ENCODE measurements around the gene TM9SF1. TPM values are rescaled to one million over a fixed set of nuclear protein-coding genes. Genes with fewer than 3 reads are reported as not detected.

Gene TM9SF1
- total RNA-seq, 1 experiment from 2014 or later: 44.7 TPM

DNA sequence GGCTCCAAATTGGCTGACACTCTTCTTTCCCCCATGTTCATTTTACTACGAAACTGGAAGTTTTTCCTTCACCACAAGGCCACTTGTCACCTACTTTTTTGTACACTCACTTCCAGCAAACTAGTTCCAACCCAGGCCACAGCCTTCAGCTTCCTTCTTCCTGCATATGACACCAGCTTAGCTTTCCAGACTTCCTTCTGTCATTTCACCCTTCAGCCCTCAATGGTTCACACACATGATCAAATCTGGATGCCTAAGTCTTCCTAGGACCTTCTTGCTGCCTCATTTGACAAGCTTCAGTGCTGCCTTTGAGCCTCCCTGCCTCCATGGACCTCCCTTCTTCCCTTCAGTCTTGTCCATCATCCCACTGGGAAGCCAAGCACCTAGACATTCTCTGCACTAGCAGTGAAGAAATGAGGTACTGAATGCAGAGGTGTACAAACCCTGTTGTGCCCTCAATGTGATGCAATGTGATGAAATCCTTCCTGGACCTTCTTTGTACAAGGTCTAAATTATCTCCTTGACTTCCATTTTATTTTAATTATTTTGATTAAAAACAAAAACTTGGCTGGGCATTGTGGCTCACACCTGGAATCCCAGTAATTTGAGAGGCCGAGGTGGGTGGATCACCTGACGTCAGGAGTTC, 27.6 kb downstream of the TM9SF1 start:
- intact Hi-C loops (cut with micrococcal nuclease; ENCODE audit: unreplicated experiment) (no loop called here), in situ Hi-C loops (cut with HindIII; ENCODE audit: low pct_unique_long_range_greater_than_20kb, low sequenced_read_pairs) (no loop called here)
- H3K4me1 ChIP-seq (ENCODE audit: control insufficient read depth, insufficient read depth, low read length): no peaks in the 10 kb centered on the region
- POLR2A ChIA-PET: no interaction called here
- no peaks in the 10 kb centered on the region for H3K9me3 ChIP-seq (ENCODE audit: control insufficient read depth, insufficient read depth, low read depth, low read length)
- BruUV-seq (replicated peaks): no TSS peak
- DNase-seq (ENCODE audit: low read depth, low spot score) (no peak), ATAC-seq (no peak)
- no peak overlapping the region for H3K4me3 ChIP-seq (ENCODE audit: low read depth in 2 of 2, low read length in 2 of 2)
- TF ChIP-seq, protein P1, sequence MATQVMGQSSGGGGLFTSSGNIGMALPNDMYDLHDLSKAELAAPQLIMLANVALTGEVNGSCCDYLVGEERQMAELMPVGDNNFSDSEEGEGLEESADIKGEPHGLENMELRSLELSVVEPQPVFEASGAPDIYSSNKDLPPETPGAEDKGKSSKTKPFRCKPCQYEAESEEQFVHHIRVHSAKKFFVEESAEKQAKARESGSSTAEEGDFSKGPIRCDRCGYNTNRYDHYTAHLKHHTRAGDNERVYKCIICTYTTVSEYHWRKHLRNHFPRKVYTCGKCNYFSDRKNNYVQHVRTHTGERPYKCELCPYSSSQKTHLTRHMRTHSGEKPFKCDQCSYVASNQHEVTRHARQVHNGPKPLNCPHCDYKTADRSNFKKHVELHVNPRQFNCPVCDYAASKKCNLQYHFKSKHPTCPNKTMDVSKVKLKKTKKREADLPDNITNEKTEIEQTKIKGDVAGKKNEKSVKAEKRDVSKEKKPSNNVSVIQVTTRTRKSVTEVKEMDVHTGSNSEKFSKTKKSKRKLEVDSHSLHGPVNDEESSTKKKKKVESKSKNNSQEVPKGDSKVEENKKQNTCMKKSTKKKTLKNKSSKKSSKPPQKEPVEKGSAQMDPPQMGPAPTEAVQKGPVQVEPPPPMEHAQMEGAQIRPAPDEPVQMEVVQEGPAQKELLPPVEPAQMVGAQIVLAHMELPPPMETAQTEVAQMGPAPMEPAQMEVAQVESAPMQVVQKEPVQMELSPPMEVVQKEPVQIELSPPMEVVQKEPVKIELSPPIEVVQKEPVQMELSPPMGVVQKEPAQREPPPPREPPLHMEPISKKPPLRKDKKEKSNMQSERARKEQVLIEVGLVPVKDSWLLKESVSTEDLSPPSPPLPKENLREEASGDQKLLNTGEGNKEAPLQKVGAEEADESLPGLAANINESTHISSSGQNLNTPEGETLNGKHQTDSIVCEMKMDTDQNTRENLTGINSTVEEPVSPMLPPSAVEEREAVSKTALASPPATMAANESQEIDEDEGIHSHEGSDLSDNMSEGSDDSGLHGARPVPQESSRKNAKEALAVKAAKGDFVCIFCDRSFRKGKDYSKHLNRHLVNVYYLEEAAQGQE (IDR thresholded peaks at IDR 0.05; ENCODE audit: insufficient read depth in 1 of 2, low read depth in 2 of 2, low read length in 1 of 2): no peak
- TF ChIP-seq CTCF (IDR thresholded peaks at IDR 0.05) (no peak), SIN3A (IDR thresholded peaks at IDR 0.05; ENCODE audit: borderline replicate concordance, insufficient read depth, low read depth, low read length) (no peak), POLR2AphosphoS5 (IDR thresholded peaks at IDR 0.05; ENCODE audit: low read depth, low read length) (no peak), TCF7L2 (IDR thresholded peaks at IDR 0.05; ENCODE audit: low read depth, low read length) (no peak)
- no peaks in the 10 kb centered on the region for H3K27me3 ChIP-seq (ENCODE audit: control insufficient read depth, insufficient read depth, low read length)
- CTCF ChIA-PET: no interaction called here
- no peaks in the 10 kb centered on the region; the same call in none of the 2 replicates for H3K36me3 ChIP-seq (ENCODE audit: control insufficient read depth, insufficient read depth, low read length)
- no peak overlapping the region for H3K27ac ChIP-seq (ENCODE audit: low read length)

GRCh38 chr14:24165785-24166184, 29.5 kb downstream of the TM9SF1 start:
- Histone ChIP-seq H3K27ac (ENCODE audit: low read length) (no peak overlapping the region), H3K27me3 (ENCODE audit: control insufficient read depth, insufficient read depth, low read length) (no peaks in the 10 kb centered on the region), H3K4me3 (ENCODE audit: low read depth in 2 of 2, low read length in 2 of 2) (no peak overlapping the region), H3K36me3 (ENCODE audit: control insufficient read depth, insufficient read depth, low read length) (no peaks in the 10 kb centered on the region; the same call in none of the 2 replicates), H3K9me3 (ENCODE audit: control insufficient read depth, insufficient read depth, low read depth, low read length) (no peaks in the 10 kb centered on the region), H3K4me1 (ENCODE audit: control insufficient read depth, insufficient read depth, low read length) (peaks cover 4% of the 10 kb centered on the region)
- no TSS peak for BruUV-seq (replicated peaks)
- intact Hi-C loops (cut with micrococcal nuclease; ENCODE audit: unreplicated experiment): no loop called here
- DNase-seq (ENCODE audit: low read depth, low spot score): no peak
- ATAC-seq: no peak
- CTCF ChIA-PET: no interaction called here
- POLR2A ChIA-PET: no interaction called here
- TF ChIP-seq SIN3A (IDR thresholded peaks at IDR 0.05; ENCODE audit: borderline replicate concordance, insufficient read depth, low read depth, low read length) (no peak), POLR2AphosphoS5 (IDR thresholded peaks at IDR 0.05; ENCODE audit: low read depth, low read length) (no peak), CTCF (IDR thresholded peaks at IDR 0.05) (no peak), TCF7L2 (IDR thresholded peaks at IDR 0.05; ENCODE audit: low read depth, low read length) (no peak)
- TF ChIP-seq, protein P1 (IDR thresholded peaks at IDR 0.05; ENCODE audit: insufficient read depth in 1 of 2, low read depth in 2 of 2, low read length in 1 of 2): no peak
- in situ Hi-C loops (cut with HindIII; ENCODE audit: low pct_unique_long_range_greater_than_20kb, low sequenced_read_pairs): no loop called here

All from Panc1 (cell line).